Stimulated activated CD8-positive, alpha-beta memory T cell treated with anti-CD3 and anti-CD28 coated beads, Interleukin-12 subunit alpha, Interleukin-12 subunit beta, amount 100 ng/mL, for 1 hour (primary cell): Measurements from ENCODE around the gene STAC.

Experiments used
- DNase-seq: peaks from one replicate; pipeline ENCODE4 v3.0.0-alpha.2; 2020; ENCODE audit warnings: low read depth

STAC gene

DNA sequence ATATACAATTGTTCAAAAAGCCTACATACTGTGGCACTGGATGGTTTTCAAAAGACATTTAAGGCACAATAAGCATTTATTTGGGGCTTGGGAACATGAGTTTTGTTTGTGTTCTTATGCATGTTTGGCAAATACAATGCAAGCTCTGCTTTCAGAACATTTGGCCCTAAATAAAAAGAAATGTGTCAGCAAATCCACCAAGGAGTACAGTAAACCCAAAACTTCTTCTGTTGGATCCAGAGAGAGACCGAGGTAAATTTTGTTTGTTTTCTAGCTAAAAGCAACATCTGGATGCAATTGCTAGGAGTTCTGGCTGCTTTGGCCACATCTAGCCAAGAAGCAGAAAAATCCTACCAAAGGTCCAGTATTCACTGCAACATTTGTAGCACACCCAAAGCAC, 215.2 kb downstream of the STAC start:
- no peak for DNase-seq

DNA sequence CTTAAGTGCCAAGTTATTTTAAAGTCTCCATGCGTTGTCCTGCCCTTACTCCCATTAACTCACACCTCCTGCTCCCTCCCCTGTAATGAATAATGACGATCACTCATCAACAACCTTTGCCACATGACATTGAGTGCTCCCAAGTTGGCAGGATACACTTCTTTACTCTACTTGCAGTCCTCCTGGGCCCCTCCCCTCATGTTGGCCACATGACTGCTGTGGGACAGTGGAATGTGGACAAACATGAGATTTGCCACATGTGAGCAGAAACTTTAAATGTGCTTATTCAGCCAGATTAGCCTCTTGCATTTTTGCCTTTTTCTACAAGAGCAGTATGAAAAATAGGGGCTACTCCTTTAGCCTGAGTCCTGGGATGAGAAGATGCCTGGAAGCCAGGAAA, 216.1 kb downstream of the STAC start:
- DNase-seq, result no peak

DNA sequence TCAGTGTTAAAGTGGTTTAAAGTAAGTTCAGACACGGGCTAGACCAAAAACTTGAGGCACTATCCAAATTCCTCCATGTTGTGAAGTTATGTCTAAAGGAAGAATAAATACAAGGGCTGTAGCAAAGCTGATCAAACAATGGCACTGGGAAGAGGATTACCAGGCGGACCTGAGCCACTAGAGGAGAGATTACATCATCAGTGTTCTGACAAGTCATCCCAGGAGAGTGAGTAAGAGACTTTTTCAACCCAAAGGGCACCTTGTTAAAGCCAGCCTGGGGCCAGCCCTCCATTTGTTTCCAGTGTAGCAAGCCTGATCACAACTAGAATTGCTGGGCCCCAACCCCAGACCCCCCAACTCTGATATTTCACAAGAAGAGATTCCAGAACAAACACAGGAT, 217.1 kb downstream of the STAC start:
- no peak for DNase-seq
